Tibial nerve (tissue), 4 donors: ENCODE data around the gene RPL26.

Experiments
- CTCF ChIP-seq, 5 experiments: fragments of 200-600 bp in 3 of 5; fragments of 450-650 bp in 2 of 5; sonication (generic) in 3 of 5; IDR thresholded peaks; one replicate each; pipeline ENCODE4 v1.5.1; 2016 to 2019; ENCODE audit warnings: antibody characterized with exemption in 5 of 5, mild to moderate bottlenecking in 3 of 5, moderate library complexity in 2 of 5
- EP300 ChIP-seq, 2 donors: sonication (generic); formaldehyde crosslinking; IDR thresholded peaks; one replicate each; pipeline ENCODE4 v1.6.1; 2017; ENCODE audit warnings: antibody characterized with exemption in 2 of 2, mild to moderate bottlenecking in 1 of 2
- POLR2A ChIP-seq, 2 donors: fragments of 450-650 bp; IDR thresholded peaks; one replicate each; pipeline ENCODE4 v1.6.1; 2017; ENCODE audit warnings: antibody characterized with exemption in 2 of 2, mild to moderate bottlenecking in 2 of 2, moderate library complexity in 2 of 2

GRCh38 chr17:8382052-8382879 lies 727 bp downstream of the RPL26 start:
- no peak for TF ChIP-seq CTCF (IDR thresholded peaks at IDR 0.05)
- TF ChIP-seq POLR2A (IDR thresholded peaks at IDR 0.05): no peak
- TF ChIP-seq EP300 (IDR thresholded peaks at IDR 0.05): no peak
